ENCODE measurements around the gene TBC1D1. TPM values are rescaled to one million over a fixed set of nuclear protein-coding genes. Genes with fewer than 3 reads are reported as not detected.
"Not testable (repeated sequence)": the region's sequence is repeated elsewhere in the genome, so short reads cannot be mapped to it uniquely, and the experiment has no call there.

The TBC1D1 gene
- polyA plus RNA-seq, 6 donors from 2014 or later = 44.3 to 89.6 (median 62.5) TPM

DNA sequence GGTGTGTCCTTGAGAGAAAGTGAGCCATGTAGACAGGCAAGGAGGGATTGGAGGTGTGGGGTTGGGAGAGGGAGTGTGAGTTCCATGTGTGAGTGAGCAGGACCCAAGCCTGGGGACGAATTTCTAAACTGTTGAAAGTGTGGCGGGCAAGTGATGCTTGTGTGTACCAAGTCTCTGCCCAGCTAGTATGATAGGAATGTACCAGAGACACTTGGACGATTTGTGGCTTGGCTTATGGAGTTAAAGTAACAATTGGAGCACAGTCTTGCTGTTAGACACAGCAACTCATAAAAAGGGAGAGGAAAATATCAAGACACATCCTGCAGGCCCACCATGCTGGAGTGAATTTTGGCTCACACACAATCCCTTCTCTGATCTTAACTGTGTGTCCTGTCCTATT lies 77.9 kb downstream of the TBC1D1 start:
- H3K27me3 Mint-ChIP-seq = no peaks in the 10 kb centered on the region
- ATAC-seq (ENCODE audit: low read depth in 2 of 2) = no peak
- peaks cover 46 to 74% (median 64%) of the 10 kb centered on the region in 3 donors for H3K4me1 Mint-ChIP-seq
- peaks cover 5 to 7% of the 10 kb centered on the region in 2 donors for H3K36me3 Mint-ChIP-seq
- H3K9me3 Mint-ChIP-seq = peaks cover 0 to 1% (median 0%) of the 10 kb centered on the region in 7 donors
- H3K4me3 Mint-ChIP-seq = peak overlapping the region in 1 of 8 donors; percentile 35
- DNase-seq = no peak
- peak overlapping the region in 2 of 6 donors; percentile 17 to 86 for H3K27ac Mint-ChIP-seq

DNA sequence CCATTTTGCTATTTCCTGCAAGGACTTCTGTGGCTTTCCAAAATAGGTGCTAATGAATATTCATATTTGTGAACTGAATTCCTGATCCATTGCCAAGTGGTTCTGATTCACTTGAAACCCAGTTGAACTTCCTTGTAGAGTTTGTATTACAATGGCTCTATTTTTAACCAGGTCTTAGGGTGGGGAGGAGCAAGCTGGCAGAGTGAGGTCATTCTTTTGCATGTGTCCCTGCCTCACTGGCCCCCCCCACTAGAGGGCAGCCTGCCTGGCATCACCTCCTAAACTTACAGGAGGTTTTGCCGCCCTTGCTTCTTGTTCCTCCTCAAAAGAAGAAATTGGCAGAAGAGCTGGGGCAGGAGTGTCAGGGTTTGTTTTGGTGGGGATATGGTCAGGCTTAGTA lies 79.8 kb downstream of the TBC1D1 start:
- H3K9me3 Mint-ChIP-seq = peaks cover 0 to 1% (median 0%) of the 10 kb centered on the region in 7 donors
- peaks cover 5 to 7% of the 10 kb centered on the region in 2 donors for H3K36me3 Mint-ChIP-seq
- H3K4me3 Mint-ChIP-seq = peak overlapping the region in 5 of 8 donors; percentile 3 to 52 (median 22)
- peak; percentile 99 for ATAC-seq (ENCODE audit: low read depth in 2 of 2)
- no peaks in the 10 kb centered on the region for H3K27me3 Mint-ChIP-seq
- H3K4me1 Mint-ChIP-seq = peaks cover 39 to 64% (median 55%) of the 10 kb centered on the region in 3 donors
- H3K27ac Mint-ChIP-seq = peak overlapping the region; percentile 65 to 88 (median 82)
- peak; percentile 78 for DNase-seq

DNA sequence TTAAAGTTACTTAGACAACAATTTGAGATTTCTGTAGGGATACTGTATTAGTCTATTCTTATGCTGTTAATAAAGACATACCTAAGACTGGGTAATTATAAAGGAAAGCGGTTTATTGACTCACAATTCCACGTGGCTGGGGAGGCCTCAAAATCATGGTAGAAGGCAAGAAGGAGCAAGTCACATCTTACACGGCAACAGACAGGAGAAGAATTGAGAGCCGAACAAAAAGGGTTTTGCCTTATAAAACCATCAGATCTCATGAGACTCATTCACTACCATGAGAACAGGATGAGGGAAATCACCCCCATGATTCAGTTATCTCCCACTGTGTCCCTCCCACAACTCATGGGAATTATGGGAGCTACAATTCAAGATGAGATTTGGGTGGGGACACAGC lies 80.3 kb downstream of the TBC1D1 start:
- ATAC-seq (ENCODE audit: low read depth in 2 of 2) (no peak), DNase-seq (no peak)
- peak overlapping the region in 1 of 8 donors; percentile 44 for H3K4me3 Mint-ChIP-seq
- peaks cover 5 to 7% of the 10 kb centered on the region in 2 donors for H3K36me3 Mint-ChIP-seq
- no peaks in the 10 kb centered on the region for H3K27me3 Mint-ChIP-seq
- peak overlapping the region in 4 of 6 donors; percentile 38 to 84 (median 69) for H3K27ac Mint-ChIP-seq
- H3K4me1 Mint-ChIP-seq = peaks cover 40 to 63% (median 55%) of the 10 kb centered on the region in 3 donors
- H3K9me3 Mint-ChIP-seq = peaks cover 0 to 1% (median 0%) of the 10 kb centered on the region in 7 donors

DNA sequence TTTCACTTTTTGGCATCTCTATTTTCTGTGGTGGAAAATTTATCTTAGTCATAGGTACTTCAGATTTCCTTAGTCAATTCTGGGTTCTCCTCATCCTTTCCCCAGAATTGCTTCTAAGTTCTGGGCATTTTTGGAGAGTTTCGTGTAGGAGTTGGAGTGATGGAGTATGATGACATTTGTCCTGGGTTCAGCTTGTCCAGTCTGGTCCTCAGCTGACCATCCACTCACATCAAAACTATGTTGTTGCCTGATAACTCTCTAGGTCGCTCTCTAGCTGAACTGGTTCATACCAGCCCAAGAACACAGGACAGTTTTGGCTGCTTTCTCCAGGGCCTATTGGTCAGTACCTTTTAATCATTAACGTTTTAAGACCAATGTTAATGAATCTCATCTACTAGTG lies 82.6 kb downstream of the TBC1D1 start:
- H3K36me3 Mint-ChIP-seq = peaks cover 5 to 7% of the 10 kb centered on the region in 2 donors
- DNase-seq (no peak), ATAC-seq (ENCODE audit: low read depth in 2 of 2) (no peak)
- peaks cover 0 to 1% (median 0%) of the 10 kb centered on the region in 7 donors for H3K9me3 Mint-ChIP-seq
- peak overlapping the region in 1 of 6 donors; percentile 67 for H3K27ac Mint-ChIP-seq
- H3K4me1 Mint-ChIP-seq = peaks cover 37 to 48% (median 47%) of the 10 kb centered on the region in 3 donors
- no peak overlapping the region for H3K4me3 Mint-ChIP-seq
- H3K27me3 Mint-ChIP-seq = no peaks in the 10 kb centered on the region

DNA sequence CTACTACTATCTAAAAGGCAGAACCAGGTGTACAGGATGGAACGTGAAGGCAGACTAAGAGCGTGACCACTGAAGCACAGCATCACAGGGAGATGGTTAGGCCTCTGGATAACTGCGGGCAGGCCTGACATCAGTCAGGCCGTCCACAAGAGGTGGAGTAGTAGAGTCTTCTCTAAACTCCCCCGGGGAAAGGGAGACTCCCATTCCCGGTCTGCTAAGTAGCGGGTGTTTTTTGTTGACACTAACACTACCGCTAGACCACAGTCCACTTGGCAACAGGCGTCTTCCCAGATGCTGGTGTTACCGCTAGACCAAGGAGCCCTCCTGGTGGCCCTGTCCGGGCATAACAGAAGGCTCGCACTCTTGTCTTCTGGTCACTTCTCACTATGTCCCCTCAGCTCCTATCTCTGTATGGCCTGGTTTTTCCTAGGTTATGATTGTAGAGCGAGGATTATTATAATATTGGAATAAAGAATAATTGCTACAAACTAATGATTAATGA lies 84.5 kb downstream of the TBC1D1 start:
- not testable (repeated sequence) for H3K27me3 Mint-ChIP-seq; DNase-seq; ATAC-seq (ENCODE audit: low read depth in 2 of 2); H3K36me3 Mint-ChIP-seq; H3K9me3 Mint-ChIP-seq
- H3K4me1 Mint-ChIP-seq = peaks cover 35 to 52% (median 50%) of the 10 kb centered on the region in 3 donors
- H3K4me3 Mint-ChIP-seq = peak overlapping the region in 3 of 8 donors; percentile 7 to 74 (median 51)
- peak overlapping the region in 3 of 6 donors; percentile 19 to 80 (median 74) for H3K27ac Mint-ChIP-seq

DNA sequence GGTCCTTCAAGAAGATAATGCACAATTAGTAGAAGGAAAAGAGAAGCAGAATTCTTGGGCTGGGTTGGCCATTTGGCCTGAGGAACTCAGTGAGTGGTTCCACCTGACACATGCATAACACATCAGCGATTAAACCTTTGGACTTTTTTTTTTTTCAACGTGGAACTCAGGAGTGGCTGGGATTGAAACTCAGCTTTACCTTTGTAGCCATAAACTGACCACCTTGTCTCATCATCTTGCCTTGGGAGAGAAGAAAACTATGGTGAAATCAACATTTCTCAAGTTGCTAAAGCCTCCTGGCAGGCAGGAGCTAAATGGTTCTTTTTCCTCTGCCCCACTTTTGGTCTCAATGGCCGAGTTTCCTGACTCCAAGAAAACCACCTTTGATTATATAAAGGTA lies 85.6 kb downstream of the TBC1D1 start:
- Mint-ChIP-seq H3K27me3 (no peaks in the 10 kb centered on the region), H3K27ac (peak overlapping the region; percentile 39 to 87 (median 66)), H3K4me3 (peak overlapping the region; percentile 71 to 91 (median 82)), H3K36me3 (no peaks in the 10 kb centered on the region), H3K9me3 (no peaks in the 10 kb centered on the region), H3K4me1 (peaks cover 29 to 53% (median 48%) of the 10 kb centered on the region in 3 donors)
- DNase-seq = no peak
- ATAC-seq (ENCODE audit: low read depth in 2 of 2) = no peak

DNA sequence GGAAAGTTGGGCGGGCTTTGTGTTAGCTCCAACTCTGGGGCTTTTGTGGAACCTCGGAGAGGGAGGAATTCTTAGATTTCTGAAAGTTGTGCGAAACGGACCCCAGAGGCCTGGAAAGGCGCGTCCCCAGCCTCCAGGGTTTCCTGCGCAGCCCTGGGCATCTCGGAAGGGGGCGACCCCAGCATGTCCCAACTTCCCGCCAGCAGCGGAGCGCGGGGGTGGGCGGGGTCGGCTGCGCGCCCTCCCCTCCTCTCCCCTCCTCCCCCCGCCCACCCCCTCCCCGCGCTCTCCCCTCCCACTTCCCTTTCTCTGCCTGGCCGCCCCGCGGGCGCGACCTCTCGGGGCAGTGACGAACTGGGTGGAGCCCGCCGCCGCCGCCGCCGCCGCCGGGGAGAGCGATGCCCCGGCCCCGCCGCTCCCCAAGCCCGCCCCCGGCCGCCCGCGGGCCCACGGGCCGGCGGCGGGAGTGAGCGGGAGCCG lies 86.1 kb downstream of the TBC1D1 start:
- Mint-ChIP-seq H3K9me3 (no peaks in the 10 kb centered on the region), H3K27me3 (no peaks in the 10 kb centered on the region), H3K4me3 (peak overlapping the region; percentile 71 to 93 (median 82)), H3K4me1 (peaks cover 31 to 55% (median 50%) of the 10 kb centered on the region in 3 donors), H3K36me3 (no peaks in the 10 kb centered on the region), H3K27ac (peak overlapping the region; percentile 39 to 87 (median 66))
- DNase-seq (peak; percentile 88), ATAC-seq (ENCODE audit: low read depth in 2 of 2) (peak; percentile 85 to 86)

DNA sequence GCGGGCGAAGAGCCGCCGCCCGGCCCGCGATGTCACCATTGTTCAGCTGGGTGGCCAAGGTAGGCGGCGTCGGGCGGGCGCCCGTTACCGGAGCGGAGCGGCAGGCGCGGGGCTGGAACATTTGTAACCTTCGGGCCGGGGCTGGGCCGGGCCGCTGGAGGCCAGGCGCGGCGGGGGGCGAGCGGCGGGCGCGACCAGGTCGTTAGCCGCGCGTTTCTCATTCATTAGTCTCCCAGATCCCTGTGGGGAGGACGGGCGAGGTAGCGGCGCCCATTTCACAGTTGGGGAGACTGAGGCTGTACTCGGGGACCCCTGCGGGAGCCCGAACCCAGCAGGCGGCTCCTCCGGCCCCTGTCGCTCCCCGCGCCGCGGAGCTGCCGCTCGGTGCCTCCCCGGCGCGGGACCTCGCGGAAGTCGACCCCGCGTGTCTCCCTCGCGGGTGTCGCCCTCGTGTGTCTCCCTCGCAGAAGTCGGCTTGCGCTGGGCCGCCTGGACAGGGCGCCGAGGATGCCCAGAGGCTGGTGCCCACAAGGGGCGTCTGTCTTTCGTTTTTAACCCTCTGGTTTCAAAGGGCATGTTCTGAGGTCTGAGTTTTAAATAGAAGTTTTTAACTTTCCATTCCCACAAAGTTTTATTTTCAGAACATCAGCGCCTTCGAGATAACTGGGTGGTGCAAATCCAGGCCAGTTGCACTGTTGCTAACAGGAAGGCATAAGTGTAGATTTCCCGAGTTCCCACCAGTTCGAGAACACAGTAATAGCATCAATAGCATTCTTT lies 86.8 kb downstream of the TBC1D1 start:
- H3K4me3 Mint-ChIP-seq = peak overlapping the region; percentile 83 to 96 (median 92)
- peak overlapping the region; percentile 83 to 97 (median 96) for H3K27ac Mint-ChIP-seq
- peaks cover 37 to 59% (median 54%) of the 10 kb centered on the region in 3 donors for H3K4me1 Mint-ChIP-seq
- ATAC-seq (ENCODE audit: low read depth in 2 of 2) (peak; percentile 75 to 79), DNase-seq (peak; percentile 77)
- no peaks in the 10 kb centered on the region for H3K9me3 Mint-ChIP-seq
- no peaks in the 10 kb centered on the region for H3K27me3 Mint-ChIP-seq
- H3K36me3 Mint-ChIP-seq = no peaks in the 10 kb centered on the region

DNA sequence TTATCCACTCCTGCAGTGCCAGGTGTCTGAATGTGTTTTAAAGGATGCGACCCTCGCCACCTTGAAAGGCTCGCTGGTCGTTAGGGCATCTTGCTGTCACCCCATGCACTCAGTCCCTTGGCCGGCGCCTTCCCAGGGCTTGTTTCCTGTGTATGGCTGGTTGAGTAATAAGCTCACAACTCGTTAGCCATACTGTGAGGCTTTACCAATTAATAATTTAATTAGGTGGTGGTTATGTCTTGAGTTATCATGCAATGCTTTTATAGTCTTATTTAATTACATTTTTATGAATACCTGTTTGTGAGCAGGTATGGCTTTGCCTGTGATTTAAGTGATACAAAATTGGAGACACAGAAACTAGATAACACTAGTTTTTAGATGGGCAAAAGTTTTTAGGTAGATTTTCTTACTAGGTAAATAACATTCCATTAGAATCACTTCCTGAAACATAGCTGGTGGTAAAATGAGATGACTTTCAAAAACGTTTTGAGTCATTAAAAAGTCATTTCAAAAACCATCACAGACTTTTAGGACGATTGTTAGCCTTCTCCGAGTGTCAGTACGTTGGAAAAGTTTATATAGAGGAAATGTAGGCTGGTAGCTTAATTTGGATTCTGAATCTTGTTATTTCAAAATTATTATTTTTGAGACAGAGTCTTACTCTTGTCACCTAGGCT lies 87.5 kb downstream of the TBC1D1 start:
- peaks cover 42 to 66% (median 61%) of the 10 kb centered on the region in 3 donors for H3K4me1 Mint-ChIP-seq
- H3K4me3 Mint-ChIP-seq = peak overlapping the region; percentile 83 to 96 (median 92)
- no peak for DNase-seq
- no peaks in the 10 kb centered on the region for H3K9me3 Mint-ChIP-seq
- H3K27ac Mint-ChIP-seq = peak overlapping the region; percentile 83 to 97 (median 96)
- H3K27me3 Mint-ChIP-seq = no peaks in the 10 kb centered on the region
- ATAC-seq (ENCODE audit: low read depth in 2 of 2) = no peak
- no peaks in the 10 kb centered on the region for H3K36me3 Mint-ChIP-seq

DNA sequence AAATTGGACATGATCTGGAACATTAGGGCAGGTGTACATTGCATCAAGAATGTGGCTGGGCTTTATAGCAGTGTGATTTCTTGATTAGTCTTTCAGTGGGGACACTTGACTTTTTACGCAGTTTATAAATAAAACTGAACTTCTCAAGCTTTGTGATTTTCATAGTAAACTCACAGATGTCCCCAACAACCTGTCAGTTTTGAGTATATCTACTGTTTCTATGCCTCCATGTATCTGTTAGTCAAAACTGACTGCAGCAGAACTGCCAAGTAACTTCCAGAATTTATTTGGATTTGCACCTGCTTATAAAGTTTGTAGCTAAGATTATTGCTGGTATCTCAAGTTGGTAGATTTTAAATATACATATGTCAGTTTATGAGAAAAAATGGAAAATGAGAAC lies 89.4 kb downstream of the TBC1D1 start:
- Mint-ChIP-seq H3K27me3 (no peaks in the 10 kb centered on the region), H3K4me3 (peak overlapping the region in 7 of 8 donors; percentile 56 to 96 (median 83)), H3K4me1 (peaks cover 46 to 70% (median 63%) of the 10 kb centered on the region in 3 donors), H3K9me3 (no peaks in the 10 kb centered on the region), H3K36me3 (no peaks in the 10 kb centered on the region), H3K27ac (peak overlapping the region in 3 of 6 donors; percentile 1 to 97 (median 96))
- DNase-seq = no peak
- no peak for ATAC-seq (ENCODE audit: low read depth in 2 of 2)

DNA sequence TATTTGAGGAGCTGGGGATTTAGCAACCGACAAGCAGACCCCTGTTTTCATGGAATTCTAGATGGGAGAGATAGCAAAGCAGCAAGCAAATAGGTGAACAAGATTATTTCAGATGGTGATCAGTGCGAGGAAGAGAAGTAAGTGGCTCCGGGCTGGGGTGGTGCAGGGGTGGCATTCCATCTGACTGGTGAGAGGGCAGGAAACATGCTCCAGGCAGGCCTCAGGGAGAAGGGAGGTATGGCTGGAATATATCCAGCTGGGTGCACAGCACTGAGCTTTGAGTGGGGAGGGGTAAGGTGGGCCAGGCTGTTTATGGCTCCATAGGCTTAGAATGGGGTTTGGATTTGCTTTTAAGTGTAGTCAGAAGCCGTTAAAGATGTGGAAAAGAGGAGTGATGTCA lies 90.5 kb downstream of the TBC1D1 start:
- Mint-ChIP-seq H3K27me3 (no peaks in the 10 kb centered on the region), H3K9me3 (no peaks in the 10 kb centered on the region), H3K4me3 (peak overlapping the region in 4 of 8 donors; percentile 4 to 56 (median 46)), H3K36me3 (no peaks in the 10 kb centered on the region), H3K27ac (peak overlapping the region in 4 of 6 donors; percentile 5 to 92 (median 78)), H3K4me1 (peaks cover 46 to 73% (median 71%) of the 10 kb centered on the region in 3 donors)
- DNase-seq (no peak), ATAC-seq (ENCODE audit: low read depth in 2 of 2) (no peak)

DNA sequence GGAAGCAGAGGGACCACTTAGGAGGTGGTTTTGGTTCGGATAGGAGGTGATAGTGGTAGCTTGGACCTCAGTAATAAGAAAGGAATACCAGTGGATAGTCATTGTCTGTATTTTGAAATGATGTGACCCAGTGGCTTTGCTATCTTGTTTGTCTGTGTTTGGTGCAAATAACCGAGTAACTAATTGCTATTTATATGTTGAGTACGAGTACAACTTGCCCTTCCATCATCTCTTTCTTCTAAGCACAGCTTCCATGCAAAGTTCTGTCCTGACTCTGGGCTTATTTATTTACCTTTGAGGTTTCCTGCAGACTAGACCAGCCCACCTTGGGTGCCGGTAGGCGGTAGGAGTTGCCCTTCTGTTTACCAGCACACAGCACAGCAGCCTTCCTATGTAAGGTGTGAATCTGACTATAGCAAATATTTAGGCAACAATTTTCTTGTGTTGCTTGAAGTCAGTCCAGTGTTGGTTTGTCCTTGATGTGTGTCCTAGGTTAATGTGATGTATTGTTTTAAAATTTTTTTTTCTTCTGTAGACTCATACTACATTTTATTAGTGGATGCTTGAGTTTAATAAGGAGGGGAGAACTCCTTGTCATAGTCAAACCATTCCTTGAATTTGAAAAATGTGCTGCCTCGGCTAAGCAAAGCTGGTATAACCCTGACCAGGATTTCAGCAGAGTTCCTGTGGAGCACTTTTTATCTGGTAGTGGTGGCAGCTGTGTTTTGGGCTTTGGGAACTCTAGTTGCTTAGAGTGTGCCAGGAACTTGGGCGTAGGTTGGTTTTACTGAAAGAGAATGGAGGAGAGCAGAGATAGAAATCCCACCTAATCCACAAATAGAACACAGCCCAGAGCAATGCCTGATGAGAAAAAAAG lies 91.2 kb downstream of the TBC1D1 start:
- Mint-ChIP-seq H3K4me1 (peaks cover 46 to 77% (median 76%) of the 10 kb centered on the region in 3 donors), H3K36me3 (no peaks in the 10 kb centered on the region), H3K27me3 (no peaks in the 10 kb centered on the region), H3K4me3 (peak overlapping the region in 7 of 8 donors; percentile 1 to 83 (median 48)), H3K9me3 (no peaks in the 10 kb centered on the region), H3K27ac (peak overlapping the region in 4 of 6 donors; percentile 58 to 92 (median 78))
- no peak for DNase-seq
- no peak for ATAC-seq (ENCODE audit: low read depth in 2 of 2)

All from naive B cell (primary cell).